Raji (cell line): ENCODE results near the gene TUBA1C.

Source experiments
- POLR2A ChIP-seq: IDR thresholded peaks from 2 replicates; pipeline ENCODE4 v1.6.1; 2011; ENCODE audit warnings: low read depth, low read length, control low read depth; ENCODE audit not compliant: insufficient read depth

The TUBA1C gene

GRCh38 chr12:49233842-49234526, 30.9 kb upstream of the TUBA1C start:
- TF ChIP-seq POLR2A: peak; percentile 78; the same call in 1 of the 2 replicates

GRCh38 chr12:49236423-49236822, 28.5 kb upstream of the TUBA1C start:
- no peak for TF ChIP-seq POLR2A

DNA sequence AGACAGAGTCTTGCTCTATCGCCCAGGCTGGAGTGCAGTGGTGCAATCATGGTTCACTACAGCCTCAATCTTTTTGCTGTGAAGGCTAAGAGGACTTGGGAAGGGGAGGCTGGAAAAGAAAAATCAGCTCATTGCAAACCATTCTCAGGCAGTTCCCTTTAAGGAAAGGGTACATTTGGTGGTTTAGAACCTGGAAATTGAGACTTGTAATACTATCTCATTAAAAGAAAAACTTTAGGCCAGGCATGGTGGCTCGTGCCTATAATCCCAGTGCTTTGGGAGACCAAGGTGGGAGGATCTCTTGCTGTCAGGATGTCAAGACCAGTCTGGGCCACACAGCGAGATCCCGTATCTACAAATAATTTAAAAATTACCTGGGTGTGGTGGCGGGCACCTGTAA, 21.3 kb upstream of the TUBA1C start:
- no peak for TF ChIP-seq POLR2A

DNA sequence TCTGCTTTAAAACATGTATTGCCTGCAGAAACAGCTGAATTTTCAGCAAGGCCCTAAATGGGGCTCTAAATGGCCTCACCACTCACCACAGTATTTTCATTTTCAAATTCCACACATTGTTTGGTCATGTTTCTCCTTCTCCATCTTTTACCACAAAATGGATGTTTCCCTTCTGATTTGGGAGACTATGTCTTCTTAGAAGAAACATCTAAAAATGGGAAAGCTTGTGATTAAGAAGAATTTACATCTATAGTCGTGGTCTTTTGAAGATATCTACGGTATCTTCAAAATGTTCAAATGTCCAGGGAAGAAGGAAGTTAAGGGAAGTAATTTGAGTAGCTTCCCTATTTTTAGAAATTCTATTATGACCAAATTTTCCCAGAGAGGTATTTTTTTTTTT, 20.7 kb upstream of the TUBA1C start:
- no peak for TF ChIP-seq POLR2A

DNA sequence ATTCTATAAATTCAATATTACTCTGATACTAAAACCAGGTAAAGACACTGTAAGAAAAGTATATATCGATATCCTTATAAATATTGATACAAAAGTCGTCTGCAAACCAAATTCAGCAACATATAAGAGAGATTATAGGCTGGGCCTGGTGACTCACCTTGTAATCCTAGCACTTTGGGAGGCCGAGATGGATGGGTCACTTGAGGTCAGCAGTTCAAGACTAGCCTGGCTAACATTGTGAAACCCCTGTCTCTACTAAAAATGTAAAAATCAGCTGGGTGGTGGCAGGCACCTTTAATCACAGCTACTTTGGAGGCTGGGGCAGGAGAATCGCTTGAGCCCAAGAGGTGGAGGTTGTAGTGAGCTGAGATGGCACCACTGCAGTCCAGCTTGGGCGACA, 13.5 kb upstream of the TUBA1C start:
- no peak for TF ChIP-seq POLR2A

DNA sequence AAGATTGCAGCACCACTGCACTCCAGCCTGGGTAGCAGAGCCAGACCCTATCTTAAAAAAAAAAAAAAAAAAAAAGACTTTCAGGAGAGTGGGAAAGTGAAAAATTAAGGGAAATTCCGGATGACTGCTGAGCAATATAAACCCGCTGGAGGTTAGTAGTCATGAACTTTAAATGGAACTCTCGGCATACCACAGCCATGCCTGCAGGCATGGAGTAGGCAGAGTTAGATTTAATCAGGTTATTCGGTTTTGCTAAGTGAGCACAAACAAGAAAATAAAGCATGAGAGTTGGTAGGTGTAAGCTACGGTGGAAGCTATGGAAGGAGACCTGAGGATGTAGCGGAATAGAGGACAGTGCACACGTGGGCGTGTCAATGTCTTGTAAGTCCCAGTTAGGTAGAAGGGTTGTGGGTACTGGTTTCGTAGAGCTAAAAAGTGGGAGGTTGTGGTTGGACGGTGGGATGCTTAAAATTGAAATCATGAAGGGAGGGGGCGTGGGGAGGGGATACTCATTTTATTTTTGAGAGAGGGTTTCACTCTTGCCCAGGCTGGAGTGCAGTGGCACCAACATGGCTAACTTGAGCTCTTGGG, 11.8 kb upstream of the TUBA1C start:
- TF ChIP-seq POLR2A: no peak

GRCh38 chr12:49255857-49256637, 8.8 kb upstream of the TUBA1C start:
- TF ChIP-seq POLR2A: no peak

DNA sequence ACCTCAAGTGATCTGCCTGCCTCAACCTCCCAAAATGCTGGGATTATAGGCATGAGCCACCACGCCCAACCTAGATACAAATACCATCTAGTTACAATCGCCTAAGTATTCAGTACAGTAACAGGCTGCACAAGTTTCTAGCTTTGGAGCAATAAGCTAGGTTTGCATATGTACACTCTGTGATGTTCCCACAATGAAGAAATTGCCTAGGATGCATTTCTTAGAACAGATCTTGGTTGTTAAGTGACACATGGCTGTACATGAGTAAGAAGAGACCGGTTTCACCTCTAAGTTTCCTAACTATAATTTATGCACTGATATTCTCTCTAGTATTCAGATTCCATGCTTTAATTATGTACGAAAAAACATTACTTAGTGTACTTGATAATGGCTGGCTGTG, 5.4 kb upstream of the TUBA1C start:
- TF ChIP-seq POLR2A: no peak

DNA sequence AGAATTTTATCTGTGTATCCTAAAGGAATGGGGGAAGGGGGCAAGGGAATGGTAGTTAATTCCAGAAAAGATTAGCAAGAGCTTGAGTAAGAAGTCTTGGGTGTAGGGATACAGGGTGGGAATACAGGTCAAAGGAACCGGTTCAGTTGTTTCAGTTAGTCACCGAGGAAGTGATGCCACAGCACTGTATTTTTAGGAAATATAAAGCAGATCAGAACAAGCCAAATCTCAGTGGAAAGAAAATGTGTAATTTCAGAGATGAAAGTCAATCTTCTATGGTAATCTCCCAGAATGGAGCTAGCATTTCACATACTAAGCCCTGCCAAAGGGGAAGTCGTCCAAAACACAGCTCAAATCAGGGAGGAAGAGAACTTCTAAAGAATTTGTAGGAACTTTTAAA, 4.7 kb upstream of the TUBA1C start:
- TF ChIP-seq POLR2A: no peak

DNA sequence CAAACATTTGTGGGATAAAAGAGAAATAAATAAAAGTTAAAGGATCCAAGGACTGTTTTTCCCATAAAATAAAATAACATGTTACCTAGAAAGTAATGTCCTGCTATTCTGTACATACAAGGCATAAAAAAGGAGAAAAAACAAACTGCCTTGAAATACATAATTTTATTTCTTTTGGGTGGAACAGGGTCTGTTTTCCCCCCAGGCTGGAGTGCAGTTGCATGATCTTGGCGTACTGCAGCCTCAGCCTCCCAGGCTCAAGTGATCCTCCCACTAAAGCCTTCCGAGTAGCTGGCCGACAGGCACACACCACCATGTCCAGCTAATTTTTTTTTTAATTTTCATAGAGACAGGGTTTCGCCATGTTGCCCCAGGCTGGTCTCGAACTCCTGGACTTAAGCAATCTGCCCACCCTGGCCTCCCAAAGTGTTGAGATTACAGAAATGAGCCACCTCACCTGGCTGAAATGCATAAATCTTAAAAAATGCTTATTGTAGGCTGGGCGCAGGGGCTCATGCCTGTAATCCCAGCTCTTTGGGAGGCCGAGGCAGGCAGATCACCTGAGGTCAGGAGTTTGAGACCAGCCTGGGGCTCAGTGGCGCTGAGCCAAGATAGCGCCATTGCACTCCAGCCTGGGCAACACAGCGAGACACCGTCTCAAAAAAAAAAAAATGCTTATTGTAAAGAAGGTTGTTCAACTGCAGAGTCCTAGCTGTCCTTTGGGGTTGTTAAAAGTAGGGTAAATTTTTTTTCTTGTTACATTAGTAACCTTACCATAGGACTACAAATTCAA, 4.1 kb upstream of the TUBA1C start:
- TF ChIP-seq POLR2A: no peak

- no peak for TF ChIP-seq POLR2A
These were observed 3.2 kb upstream of the TUBA1C start for GRCh38 chr12:49261721-49262120.

GRCh38 chr12:49263400-49263763, 1.5 kb upstream of the TUBA1C start:
- TF ChIP-seq POLR2A: no peak

- TF ChIP-seq POLR2A: no peak; the same call in 1 of the 2 replicates
These were observed 413 bp upstream of the TUBA1C start for GRCh38 chr12:49264466-49264872.

- TF ChIP-seq POLR2A: no peak
These were observed 8.2 kb downstream of the TUBA1C start for GRCh38 chr12:49272790-49273725.
